Measurements from ENCODE around the gene TTLL12. TPM values are rescaled to one million over a fixed set of nuclear protein-coding genes. Genes with fewer than 3 reads are reported as not detected.

The TTLL12 gene
- total and polyA plus RNA-seq, 2 experiments from 2014 or later, result 46.7 to 147 TPM

DNA sequence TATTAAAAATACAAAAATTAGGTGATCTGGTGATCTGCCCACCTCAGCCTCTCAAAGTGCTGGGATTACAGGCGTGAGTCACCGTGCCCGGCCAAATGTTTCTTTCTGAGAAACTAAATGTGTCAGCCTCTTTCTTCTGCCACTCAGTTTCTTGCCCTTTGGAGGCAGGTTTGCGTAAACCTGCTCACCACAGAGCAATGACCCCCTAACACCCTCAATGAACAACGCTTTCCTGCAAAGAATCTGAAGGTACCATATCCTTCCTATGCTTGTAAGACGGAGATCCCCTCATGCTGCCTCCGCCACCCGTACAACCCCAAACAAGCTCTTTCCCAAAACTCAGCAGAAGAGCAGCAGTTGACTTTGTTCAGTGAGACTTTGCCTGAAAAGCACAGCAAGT is 38.7 kb upstream of the TTLL12 start:
- Mint-ChIP-seq H3K9me3 (no peaks in the 10 kb centered on the region), H3K27me3 (ENCODE audit: insufficient read depth, low read depth, poor library complexity) (peaks cover 10% of the 10 kb centered on the region), H3K27ac (no peak overlapping the region), H3K4me1 (peaks cover 29% of the 10 kb centered on the region), H3K36me3 (ENCODE audit: low read depth) (no peaks in the 10 kb centered on the region), H3K4me3 (no peak overlapping the region)
- TF ChIP-seq CREB1 (CRISPR knock-in tag; IDR thresholded peaks at IDR 0.05; ENCODE audit: low read depth) (no peak), ZNF114 (CRISPR knock-in tag; IDR thresholded peaks at IDR 0.05) (no peak), NANOG (IDR thresholded peaks at IDR 0.05; ENCODE audit: borderline replicate concordance) (no peak), EZH2 (IDR thresholded peaks at IDR 0.05; ENCODE audit: low read depth, unreplicated experiment) (no peak), ZNF331 (CRISPR knock-in tag; IDR thresholded peaks at IDR 0.05; ENCODE audit: low read depth) (no peak), STAT1 (IDR thresholded peaks at IDR 0.05; ENCODE audit: unreplicated experiment) (no peak), REST (IDR thresholded peaks at IDR 0.05; ENCODE audit: unreplicated experiment) (no peak), EZH2phosphoT487 (IDR thresholded peaks at IDR 0.05; ENCODE audit: unreplicated experiment) (no peak), JUNB (IDR thresholded peaks at IDR 0.05; ENCODE audit: unreplicated experiment) (no peak), POLR2AphosphoS5 (IDR thresholded peaks at IDR 0.05; ENCODE audit: low read depth) (no peak)
- TF ChIP-seq, protein P1, sequence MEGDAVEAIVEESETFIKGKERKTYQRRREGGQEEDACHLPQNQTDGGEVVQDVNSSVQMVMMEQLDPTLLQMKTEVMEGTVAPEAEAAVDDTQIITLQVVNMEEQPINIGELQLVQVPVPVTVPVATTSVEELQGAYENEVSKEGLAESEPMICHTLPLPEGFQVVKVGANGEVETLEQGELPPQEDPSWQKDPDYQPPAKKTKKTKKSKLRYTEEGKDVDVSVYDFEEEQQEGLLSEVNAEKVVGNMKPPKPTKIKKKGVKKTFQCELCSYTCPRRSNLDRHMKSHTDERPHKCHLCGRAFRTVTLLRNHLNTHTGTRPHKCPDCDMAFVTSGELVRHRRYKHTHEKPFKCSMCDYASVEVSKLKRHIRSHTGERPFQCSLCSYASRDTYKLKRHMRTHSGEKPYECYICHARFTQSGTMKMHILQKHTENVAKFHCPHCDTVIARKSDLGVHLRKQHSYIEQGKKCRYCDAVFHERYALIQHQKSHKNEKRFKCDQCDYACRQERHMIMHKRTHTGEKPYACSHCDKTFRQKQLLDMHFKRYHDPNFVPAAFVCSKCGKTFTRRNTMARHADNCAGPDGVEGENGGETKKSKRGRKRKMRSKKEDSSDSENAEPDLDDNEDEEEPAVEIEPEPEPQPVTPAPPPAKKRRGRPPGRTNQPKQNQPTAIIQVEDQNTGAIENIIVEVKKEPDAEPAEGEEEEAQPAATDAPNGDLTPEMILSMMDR (conservative IDR thresholded peaks at IDR 0.05; ENCODE audit: low read depth in 2 of 2), result no peak
- TF ChIP-seq, protein P2, sequence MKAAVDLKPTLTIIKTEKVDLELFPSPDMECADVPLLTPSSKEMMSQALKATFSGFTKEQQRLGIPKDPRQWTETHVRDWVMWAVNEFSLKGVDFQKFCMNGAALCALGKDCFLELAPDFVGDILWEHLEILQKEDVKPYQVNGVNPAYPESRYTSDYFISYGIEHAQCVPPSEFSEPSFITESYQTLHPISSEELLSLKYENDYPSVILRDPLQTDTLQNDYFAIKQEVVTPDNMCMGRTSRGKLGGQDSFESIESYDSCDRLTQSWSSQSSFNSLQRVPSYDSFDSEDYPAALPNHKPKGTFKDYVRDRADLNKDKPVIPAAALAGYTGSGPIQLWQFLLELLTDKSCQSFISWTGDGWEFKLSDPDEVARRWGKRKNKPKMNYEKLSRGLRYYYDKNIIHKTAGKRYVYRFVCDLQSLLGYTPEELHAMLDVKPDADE (IDR thresholded peaks at IDR 0.05), result no peak
- TF ChIP-seq, protein P3, sequence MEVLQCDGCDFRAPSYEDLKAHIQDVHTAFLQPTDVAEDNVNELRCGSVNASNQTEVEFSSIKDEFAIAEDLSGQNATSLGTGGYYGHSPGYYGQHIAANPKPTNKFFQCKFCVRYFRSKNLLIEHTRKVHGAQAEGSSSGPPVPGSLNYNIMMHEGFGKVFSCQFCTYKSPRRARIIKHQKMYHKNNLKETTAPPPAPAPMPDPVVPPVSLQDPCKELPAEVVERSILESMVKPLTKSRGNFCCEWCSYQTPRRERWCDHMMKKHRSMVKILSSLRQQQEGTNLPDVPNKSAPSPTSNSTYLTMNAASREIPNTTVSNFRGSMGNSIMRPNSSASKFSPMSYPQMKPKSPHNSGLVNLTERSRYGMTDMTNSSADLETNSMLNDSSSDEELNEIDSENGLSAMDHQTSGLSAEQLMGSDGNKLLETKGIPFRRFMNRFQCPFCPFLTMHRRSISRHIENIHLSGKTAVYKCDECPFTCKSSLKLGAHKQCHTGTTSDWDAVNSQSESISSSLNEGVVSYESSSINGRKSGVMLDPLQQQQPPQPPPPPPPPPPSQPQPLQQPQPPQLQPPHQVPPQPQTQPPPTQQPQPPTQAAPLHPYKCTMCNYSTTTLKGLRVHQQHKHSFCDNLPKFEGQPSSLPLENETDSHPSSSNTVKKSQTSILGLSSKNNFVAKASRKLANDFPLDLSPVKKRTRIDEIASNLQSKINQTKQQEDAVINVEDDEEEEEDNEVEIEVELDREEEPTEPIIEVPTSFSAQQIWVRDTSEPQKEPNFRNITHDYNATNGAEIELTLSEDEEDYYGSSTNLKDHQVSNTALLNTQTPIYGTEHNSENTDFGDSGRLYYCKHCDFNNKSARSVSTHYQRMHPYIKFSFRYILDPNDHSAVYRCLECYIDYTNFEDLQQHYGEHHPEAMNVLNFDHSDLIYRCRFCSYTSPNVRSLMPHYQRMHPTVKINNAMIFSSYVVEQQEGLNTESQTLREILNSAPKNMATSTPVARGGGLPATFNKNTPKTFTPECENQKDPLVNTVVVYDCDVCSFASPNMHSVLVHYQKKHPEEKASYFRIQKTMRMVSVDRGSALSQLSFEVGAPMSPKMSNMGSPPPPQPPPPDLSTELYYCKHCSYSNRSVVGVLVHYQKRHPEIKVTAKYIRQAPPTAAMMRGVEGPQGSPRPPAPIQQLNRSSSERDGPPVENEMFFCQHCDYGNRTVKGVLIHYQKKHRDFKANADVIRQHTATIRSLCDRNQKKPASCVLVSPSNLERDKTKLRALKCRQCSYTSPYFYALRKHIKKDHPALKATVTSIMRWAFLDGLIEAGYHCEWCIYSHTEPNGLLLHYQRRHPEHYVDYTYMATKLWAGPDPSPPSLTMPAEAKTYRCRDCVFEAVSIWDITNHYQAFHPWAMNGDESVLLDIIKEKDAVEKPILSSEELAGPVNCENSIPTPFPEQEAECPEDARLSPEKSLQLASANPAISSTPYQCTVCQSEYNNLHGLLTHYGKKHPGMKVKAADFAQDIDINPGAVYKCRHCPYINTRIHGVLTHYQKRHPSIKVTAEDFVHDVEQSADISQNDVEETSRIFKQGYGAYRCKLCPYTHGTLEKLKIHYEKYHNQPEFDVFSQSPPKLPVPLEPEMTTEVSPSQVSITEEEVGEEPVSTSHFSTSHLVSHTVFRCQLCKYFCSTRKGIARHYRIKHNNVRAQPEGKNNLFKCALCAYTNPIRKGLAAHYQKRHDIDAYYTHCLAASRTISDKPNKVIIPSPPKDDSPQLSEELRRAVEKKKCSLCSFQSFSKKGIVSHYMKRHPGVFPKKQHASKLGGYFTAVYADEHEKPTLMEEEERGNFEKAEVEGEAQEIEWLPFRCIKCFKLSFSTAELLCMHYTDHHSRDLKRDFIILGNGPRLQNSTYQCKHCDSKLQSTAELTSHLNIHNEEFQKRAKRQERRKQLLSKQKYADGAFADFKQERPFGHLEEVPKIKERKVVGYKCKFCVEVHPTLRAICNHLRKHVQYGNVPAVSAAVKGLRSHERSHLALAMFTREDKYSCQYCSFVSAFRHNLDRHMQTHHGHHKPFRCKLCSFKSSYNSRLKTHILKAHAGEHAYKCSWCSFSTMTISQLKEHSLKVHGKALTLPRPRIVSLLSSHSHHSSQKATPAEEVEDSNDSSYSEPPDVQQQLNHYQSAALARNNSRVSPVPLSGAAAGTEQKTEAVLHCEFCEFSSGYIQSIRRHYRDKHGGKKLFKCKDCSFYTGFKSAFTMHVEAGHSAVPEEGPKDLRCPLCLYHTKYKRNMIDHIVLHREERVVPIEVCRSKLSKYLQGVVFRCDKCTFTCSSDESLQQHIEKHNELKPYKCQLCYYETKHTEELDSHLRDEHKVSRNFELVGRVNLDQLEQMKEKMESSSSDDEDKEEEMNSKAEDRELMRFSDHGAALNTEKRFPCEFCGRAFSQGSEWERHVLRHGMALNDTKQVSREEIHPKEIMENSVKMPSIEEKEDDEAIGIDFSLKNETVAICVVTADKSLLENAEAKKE (CRISPR knock-in tag; IDR thresholded peaks at IDR 0.05), result no peak
- peaks cover 7% of the 10 kb centered on the region; the same call in 1 of the 2 replicates for H3K4me1 ChIP-seq (ENCODE audit: insufficient read depth)
- H3K79me2 ChIP-seq (replicated peaks; ENCODE audit: insufficient read depth), result no peaks in the 10 kb centered on the region
- no peaks in the 10 kb centered on the region for H3K9me2 ChIP-seq (ENCODE audit: insufficient read depth)
- no peaks in the 10 kb centered on the region for H3F3A ChIP-seq (replicated peaks; ENCODE audit: low read depth)
- H3K27ac ChIP-seq (ENCODE audit: low read depth), result no peak overlapping the region
- H3K4me2 ChIP-seq, result 0 out of 2 replicates have a peak overlapping the region, but pooled peaks have one; percentile 66
- ATAC-seq (no peak), DNase-seq (ENCODE audit: low spot score) (no peak)
- no peaks in the 10 kb centered on the region for H3K36me3 ChIP-seq (ENCODE audit: insufficient read depth)
- H3K27me3 ChIP-seq (ENCODE audit: insufficient read depth), result no peaks in the 10 kb centered on the region
- H3K4me3 ChIP-seq, result no peak overlapping the region
- H2AFZ ChIP-seq, result no peak overlapping the region
- no peaks in the 10 kb centered on the region for H4K20me1 ChIP-seq (replicated peaks; ENCODE audit: insufficient read depth)

Data from GM23338 (cell line).